ENCODE measurements around the gene TMEM40. TPM values are rescaled to one million over a fixed set of nuclear protein-coding genes. Genes with fewer than 3 reads are reported as not detected.
"Not testable (repeated sequence)": the region's sequence is repeated elsewhere in the genome, so short reads cannot be mapped to it uniquely, and the experiment has no call there.

TMEM40 gene
- total RNA-seq, 4 donors from 2014 or later: not detected

DNA sequence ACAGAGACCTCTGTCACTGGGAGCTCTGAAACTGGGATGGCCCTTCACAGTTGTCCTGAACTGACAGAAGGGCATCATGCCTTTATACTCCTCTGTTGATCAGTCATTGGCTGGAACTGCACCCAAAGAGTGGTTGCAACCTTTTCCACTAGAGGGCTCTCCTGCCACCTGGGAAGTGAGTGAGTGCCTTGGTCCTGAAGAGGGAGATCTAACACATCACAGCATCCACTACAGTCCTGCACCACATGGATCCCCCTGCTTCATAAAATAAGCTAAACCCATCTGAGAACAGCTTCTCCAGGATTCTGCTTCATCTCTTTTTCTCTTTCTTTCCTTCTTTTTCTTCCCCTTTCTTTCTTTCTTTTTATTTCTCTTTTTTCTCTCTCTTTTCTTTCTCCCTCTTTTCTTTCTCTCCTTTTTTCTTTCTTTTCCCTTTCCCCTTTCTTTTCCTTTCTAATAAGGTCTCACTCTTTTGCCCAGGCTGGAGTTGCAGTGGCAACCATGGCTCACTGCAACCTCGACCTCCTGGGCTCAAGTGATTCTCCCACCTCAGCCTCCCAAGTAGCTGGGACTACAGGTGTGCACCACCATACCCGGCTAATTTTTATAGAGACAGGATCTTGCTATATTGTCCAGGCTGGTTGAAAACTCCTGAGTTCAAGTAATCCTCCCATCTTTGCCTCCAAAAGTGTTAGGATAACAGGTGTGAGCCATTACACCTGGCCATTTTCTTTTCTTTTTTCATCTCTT is 52.4 kb downstream of the TMEM40 start:
- no peak for ATAC-seq (ENCODE audit: low FRiP score)
- TF ChIP-seq, protein P1, sequence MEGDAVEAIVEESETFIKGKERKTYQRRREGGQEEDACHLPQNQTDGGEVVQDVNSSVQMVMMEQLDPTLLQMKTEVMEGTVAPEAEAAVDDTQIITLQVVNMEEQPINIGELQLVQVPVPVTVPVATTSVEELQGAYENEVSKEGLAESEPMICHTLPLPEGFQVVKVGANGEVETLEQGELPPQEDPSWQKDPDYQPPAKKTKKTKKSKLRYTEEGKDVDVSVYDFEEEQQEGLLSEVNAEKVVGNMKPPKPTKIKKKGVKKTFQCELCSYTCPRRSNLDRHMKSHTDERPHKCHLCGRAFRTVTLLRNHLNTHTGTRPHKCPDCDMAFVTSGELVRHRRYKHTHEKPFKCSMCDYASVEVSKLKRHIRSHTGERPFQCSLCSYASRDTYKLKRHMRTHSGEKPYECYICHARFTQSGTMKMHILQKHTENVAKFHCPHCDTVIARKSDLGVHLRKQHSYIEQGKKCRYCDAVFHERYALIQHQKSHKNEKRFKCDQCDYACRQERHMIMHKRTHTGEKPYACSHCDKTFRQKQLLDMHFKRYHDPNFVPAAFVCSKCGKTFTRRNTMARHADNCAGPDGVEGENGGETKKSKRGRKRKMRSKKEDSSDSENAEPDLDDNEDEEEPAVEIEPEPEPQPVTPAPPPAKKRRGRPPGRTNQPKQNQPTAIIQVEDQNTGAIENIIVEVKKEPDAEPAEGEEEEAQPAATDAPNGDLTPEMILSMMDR (IDR thresholded peaks at IDR 0.05): no peak
- DNase-seq (ENCODE audit: low spot score): no peak

DNA sequence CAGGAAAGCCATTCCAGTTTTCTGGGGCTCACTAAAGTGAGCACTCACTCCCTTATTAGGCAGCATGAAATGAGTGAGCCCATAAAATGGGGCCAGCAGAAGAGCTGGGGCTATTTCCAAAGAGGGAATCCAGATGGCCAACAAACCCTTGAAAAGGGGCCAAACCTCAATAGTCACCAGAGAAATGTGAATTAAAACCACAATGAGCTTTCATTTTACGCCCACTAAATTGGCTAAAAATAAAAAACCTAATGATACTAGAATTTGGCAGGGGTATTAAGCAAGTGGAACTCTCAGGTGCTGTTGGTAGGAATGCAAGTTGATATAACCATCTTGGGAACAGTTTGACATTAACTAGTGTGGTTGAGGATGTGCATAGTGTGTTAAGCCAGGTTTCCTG is 53.1 kb downstream of the TMEM40 start:
- DNase-seq (ENCODE audit: low spot score) (no peak), ATAC-seq (ENCODE audit: low FRiP score) (no peak)
- TF ChIP-seq, protein P1 (IDR thresholded peaks at IDR 0.05): no peak

DNA sequence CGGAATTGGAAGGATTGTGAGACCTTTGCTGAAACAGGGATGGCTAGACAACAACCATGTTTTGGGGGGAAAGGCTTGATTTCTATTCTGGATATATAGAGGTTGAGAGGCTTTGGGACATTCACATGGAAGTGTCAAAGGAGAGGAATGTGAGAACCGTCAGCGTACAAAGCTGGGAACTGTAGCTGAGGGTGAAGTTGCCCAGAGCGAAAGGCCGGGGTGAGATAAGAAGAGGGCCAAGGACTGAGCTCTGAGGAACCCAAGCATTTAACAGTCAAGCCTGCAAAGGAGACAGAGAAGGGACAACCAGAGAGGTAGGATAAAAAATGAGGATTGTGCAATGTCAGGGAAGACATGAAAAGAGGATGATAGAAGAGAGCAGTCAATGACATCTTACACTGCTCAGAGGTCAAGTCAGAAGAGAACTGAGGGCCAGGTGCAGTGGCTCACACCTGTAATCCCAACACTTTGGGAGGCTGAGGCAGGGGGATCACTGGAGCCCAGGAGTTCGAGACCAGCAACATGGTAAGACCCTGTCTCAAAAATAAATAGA is 53.6 kb downstream of the TMEM40 start:
- ATAC-seq (ENCODE audit: low FRiP score) (no peak), DNase-seq (ENCODE audit: low spot score) (no peak)
- TF ChIP-seq, protein P1 (IDR thresholded peaks at IDR 0.05): no peak

DNA sequence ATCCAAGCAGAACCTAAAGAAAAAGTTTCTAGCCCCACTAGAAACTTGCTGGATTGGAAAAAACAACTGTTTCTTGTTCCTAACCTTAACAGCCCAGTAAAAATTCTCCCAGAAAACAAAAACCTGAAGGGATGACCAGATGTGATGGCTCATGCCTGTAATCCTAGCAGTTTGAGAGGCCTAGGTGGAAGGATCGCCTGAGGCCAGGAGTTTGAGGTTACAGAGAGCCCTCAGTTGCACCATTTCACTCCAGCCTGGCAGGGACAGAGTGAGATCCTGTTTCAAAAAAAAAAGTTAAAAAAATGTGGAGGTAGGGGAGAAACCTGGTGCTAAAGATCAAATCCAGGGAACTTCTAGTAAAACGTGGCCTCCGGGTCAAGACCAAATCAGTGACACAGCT is 56.6 kb downstream of the TMEM40 start:
- TF ChIP-seq, protein P1 (IDR thresholded peaks at IDR 0.05): no peak
- DNase-seq (ENCODE audit: low spot score): no peak
- no peak for ATAC-seq (ENCODE audit: low FRiP score)

DNA sequence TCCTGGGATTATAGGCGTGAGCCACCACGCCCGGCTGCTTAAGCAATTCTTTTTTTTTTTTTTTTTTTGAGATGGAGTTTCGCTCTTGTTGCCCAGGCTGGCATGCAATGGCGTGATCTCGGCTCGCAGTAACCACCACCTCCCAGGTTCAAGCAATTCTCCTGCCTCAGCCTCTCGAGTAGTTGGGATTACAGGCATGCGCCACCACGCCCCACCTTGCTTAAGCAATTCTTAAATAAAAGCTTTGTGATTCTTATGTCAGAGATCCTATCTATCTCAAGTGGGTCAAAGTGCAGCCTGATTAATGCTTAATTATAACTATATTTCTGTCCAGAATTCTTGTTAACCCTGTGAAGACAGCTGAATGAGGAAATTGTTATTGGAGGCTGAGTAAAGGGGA is 57.5 kb downstream of the TMEM40 start:
- not testable (repeated sequence) for ATAC-seq (ENCODE audit: low FRiP score); DNase-seq (ENCODE audit: low spot score)

DNA sequence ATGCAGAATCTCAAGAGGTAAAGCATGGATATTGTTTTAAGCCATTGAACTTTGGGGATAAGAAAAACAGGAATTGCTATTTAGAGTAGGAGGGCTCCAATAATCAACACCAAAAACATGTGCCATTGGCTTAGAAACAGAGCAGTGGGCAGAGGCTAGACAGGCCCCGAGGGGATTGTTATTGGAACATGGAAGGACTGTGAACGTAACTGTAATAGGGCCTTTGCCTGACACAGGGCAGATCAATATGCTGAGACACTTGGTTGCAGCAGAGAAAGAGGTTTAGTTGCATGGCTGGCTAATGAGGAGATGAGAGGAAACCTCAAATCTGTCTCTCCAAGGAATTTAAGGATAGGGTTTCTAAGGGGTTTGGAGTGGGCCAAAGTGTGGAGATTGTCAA is 58.3 kb downstream of the TMEM40 start:
- TF ChIP-seq, protein P1 (IDR thresholded peaks at IDR 0.05): no peak

DNA sequence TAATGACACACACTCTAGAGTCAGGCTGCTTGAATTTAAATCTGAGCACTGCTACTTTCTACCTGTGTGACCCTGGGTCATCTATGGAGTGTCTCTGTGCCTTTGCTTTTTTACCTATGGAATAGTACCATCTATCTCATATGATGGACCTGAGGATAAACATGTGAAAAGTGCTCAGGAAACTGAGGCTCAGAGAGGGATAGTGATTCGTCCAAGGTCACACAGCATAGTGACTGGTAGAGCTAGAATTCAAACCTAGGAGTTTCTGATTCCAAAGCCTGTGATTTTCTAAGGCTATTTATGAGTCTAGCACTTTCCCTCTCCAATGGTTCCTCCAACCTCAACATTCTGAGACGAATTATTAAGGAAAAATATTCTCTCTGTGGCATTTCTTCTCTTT is 63.1 kb downstream of the TMEM40 start:
- no peak for DNase-seq (ENCODE audit: low spot score)
- TF ChIP-seq, protein P1 (IDR thresholded peaks at IDR 0.05): no peak
- no peak for ATAC-seq (ENCODE audit: low FRiP score)

More for the DNA sequence above, 58.3 kb downstream of the TMEM40 start:
- DNase-seq (ENCODE audit: low spot score) (no peak), ATAC-seq (ENCODE audit: low FRiP score) (no peak)
